Cardiac muscle cell (in vitro differentiated cells and primary cell): ENCODE results near the gene KCNRG. TPM values are rescaled to one million over a fixed set of nuclear protein-coding genes. Genes with fewer than 3 reads are reported as not detected.
"Not testable (repeated sequence)": the region's sequence is repeated elsewhere in the genome, so short reads cannot be mapped to it uniquely, and the experiment has no call there.

Source experiments
- DNase-seq, 2 donors: peaks; one replicate each; pipeline versions ENCODE4 v3.0.0 to v3.0.0-alpha.2; 2010 to 2017; ENCODE audit warnings: low read depth in 1 of 2, low spot score in 1 of 2
- H3K27ac ChIP-seq: fragments of 200-600 bp; sonication (generic); 2 replicates; pipeline ENCODE4 v1.5.1; 2016
- H3K27me3 ChIP-seq: fragments of 200-600 bp; sonication (generic); 2 replicates; pipeline ENCODE4 v1.6.0; 2016; ENCODE audit warnings: control low read depth
- H3K36me3 ChIP-seq: fragments of 200-600 bp; sonication (generic); 2 replicates; pipeline ENCODE4 v1.5.1; 2016; ENCODE audit warnings: control low read depth
- H3K4me1 ChIP-seq: fragments of 200-600 bp; sonication (generic); 2 replicates; pipeline ENCODE4 v1.8.1; 2017; ENCODE audit warnings: low read depth, mild to moderate bottlenecking, mixed run types
- H3K4me3 ChIP-seq: fragments of 200-600 bp; sonication (generic); 2 replicates; pipeline ENCODE4 v1.5.1; 2016; ENCODE audit warnings: mild to moderate bottlenecking
- H3K9me3 ChIP-seq: fragments of 200-600 bp; sonication (generic); 2 replicates; pipeline ENCODE4 v1.5.1; 2017; ENCODE audit warnings: low read depth, mild to moderate bottlenecking, control low read depth
- polyA plus RNA-seq: library from polyadenylated mRNA; unstranded; fragments of >200 nt; fragmentation: Nextera tagmentation; extraction: Ambion mirVana; gene quantifications from 2 replicates; pipeline ENCODE4 v1.2.1, GENCODE V29; 2016
- total RNA-seq: library from RNA; depleted of rRNA; stranded (reverse); fragments of >200 nt; gene quantifications from 2 replicates; pipeline ENCODE4 v1.2.3, GENCODE V29; 2016
- TF ChIP-seq, protein P1 (sequence below): IDR thresholded peaks from 2 replicates; pipeline ENCODE4 v1.5.1; 2012; ENCODE audit warnings: low read depth, mild to moderate bottlenecking, low read length

The KCNRG gene
- total and polyA plus RNA-seq, 2 experiments from 2014 or later = 0.69 TPM; not detected in 1

DNA sequence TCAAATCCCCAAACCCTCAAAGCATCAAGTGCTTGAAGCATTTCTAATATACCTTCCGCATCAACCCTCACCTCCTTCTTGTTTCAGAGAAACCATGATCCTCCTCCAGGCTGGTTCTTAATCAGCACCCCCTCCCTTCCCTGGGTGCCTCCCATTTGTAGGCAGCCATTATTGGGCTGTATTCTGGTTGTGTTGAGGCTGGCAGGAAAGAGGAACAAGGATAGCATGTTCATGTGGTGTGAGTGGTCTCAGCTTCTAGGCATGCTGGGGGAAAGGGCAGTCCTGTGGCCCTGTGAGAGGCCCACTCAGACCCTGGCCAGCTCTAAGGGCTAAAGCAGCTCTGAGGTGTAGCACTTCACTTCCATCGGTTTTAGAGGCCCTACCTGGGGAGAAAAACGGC is 37.3 kb upstream of the KCNRG start:
- Histone ChIP-seq H3K27me3 (no peaks in the 10 kb centered on the region), H3K36me3 (no peaks in the 10 kb centered on the region), H3K27ac (no peak overlapping the region), H3K4me1 (no peaks in the 10 kb centered on the region), H3K9me3 (no peaks in the 10 kb centered on the region), H3K4me3 (no peak overlapping the region)
- DNase-seq = no peak
- TF ChIP-seq, protein P1, sequence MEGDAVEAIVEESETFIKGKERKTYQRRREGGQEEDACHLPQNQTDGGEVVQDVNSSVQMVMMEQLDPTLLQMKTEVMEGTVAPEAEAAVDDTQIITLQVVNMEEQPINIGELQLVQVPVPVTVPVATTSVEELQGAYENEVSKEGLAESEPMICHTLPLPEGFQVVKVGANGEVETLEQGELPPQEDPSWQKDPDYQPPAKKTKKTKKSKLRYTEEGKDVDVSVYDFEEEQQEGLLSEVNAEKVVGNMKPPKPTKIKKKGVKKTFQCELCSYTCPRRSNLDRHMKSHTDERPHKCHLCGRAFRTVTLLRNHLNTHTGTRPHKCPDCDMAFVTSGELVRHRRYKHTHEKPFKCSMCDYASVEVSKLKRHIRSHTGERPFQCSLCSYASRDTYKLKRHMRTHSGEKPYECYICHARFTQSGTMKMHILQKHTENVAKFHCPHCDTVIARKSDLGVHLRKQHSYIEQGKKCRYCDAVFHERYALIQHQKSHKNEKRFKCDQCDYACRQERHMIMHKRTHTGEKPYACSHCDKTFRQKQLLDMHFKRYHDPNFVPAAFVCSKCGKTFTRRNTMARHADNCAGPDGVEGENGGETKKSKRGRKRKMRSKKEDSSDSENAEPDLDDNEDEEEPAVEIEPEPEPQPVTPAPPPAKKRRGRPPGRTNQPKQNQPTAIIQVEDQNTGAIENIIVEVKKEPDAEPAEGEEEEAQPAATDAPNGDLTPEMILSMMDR = no peak

DNA sequence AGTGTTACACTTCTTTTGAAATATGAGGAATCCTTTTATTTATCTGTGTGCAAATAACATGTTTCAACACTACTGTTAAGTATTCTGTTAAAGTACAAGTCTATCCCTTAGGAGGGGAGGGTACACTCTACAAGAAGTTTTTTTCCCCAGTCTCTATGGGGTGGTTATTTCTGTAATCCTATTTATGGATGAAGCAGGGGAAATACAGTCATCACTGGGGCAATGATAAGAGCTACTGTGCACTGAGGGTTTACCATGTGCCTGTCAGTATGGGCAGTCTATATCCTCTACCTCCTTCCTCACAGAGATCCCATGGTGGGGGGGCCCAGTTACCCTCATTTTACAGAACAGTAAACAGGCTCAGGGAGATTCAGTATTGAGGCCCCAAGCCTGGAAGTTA is 35.0 kb upstream of the KCNRG start:
- H3K36me3 ChIP-seq = no peaks in the 10 kb centered on the region
- H3K4me3 ChIP-seq = no peak overlapping the region
- H3K9me3 ChIP-seq = no peaks in the 10 kb centered on the region
- TF ChIP-seq, protein P1 = no peak
- H3K27me3 ChIP-seq = no peaks in the 10 kb centered on the region
- H3K27ac ChIP-seq = no peak overlapping the region
- no peaks in the 10 kb centered on the region for H3K4me1 ChIP-seq
- peak in 1 of 2 donors; percentile 14 for DNase-seq

DNA sequence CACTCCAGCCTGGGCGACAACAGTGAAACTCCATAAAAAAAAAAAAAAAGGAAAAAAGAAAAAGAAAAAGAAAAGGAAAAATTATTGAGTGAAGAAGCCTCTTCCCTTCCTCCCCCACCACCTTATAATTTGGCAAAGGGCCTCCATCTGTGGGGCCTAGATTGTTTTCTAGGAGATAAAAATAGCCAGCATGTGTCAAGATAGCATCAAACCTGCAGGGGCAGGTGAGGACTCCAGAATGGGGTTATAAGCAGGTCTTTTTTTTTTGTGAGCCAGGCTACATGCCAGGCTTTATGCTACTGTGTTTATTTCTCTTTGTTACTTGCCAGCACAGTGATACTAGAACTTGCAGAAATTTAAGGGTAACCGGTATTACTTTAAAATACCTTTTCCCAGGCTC is 30.1 kb upstream of the KCNRG start:
- Histone ChIP-seq H3K4me3 (no peak overlapping the region), H3K27me3 (no peaks in the 10 kb centered on the region), H3K4me1 (no peaks in the 10 kb centered on the region), H3K27ac (no peak overlapping the region), H3K36me3 (no peaks in the 10 kb centered on the region), H3K9me3 (no peaks in the 10 kb centered on the region)
- TF ChIP-seq, protein P1 = no peak
- DNase-seq = no peak

DNA sequence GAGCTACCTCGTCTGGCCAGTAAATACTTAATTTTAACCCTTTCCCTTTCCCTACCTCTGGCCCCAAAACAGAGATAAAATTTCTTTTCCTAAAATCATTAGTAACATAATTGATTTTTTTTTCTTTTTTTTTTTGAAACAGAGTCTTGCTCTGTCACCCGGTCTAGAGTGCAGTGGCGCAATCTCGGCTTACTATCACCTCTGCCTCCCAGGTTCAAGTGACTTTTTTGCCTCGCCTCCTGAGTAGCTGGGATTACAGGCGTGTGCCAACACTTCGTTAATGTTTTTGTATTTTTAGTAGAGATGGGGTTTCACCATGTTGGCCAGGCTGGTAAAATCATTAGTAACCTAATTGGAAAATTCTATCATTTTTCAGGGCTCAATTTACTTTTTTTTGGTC is 28.8 kb upstream of the KCNRG start:
- H3K27ac ChIP-seq = no peak overlapping the region
- TF ChIP-seq, protein P1 = no peak
- H3K27me3 ChIP-seq = no peaks in the 10 kb centered on the region
- no peak for DNase-seq
- H3K9me3 ChIP-seq = no peaks in the 10 kb centered on the region
- H3K36me3 ChIP-seq = no peaks in the 10 kb centered on the region
- H3K4me1 ChIP-seq = no peaks in the 10 kb centered on the region
- H3K4me3 ChIP-seq = no peak overlapping the region

DNA sequence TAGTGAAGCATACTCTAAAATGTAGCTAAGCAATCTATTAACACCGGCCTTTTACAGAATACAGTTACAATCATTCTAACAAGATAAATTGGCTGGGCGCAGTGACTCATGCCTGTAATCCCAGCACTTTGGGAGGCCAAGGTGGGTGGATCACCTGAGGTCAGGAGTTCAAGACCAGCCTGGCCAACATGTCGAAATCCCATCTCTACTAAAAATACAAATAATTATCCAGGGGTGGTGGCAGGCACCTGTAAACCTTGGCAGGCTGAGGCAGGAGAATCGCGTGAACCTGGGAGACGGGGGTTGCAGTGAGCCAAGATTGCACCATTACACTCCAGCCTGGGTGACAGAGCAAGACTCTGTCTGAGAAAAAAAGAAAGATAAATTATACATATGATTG is 24.6 kb upstream of the KCNRG start:
- H3K4me1 ChIP-seq, H3K27me3 ChIP-seq, H3K9me3 ChIP-seq, DNase-seq, H3K4me3 ChIP-seq, H3K27ac ChIP-seq, H3K36me3 ChIP-seq: not testable (repeated sequence)

DNA sequence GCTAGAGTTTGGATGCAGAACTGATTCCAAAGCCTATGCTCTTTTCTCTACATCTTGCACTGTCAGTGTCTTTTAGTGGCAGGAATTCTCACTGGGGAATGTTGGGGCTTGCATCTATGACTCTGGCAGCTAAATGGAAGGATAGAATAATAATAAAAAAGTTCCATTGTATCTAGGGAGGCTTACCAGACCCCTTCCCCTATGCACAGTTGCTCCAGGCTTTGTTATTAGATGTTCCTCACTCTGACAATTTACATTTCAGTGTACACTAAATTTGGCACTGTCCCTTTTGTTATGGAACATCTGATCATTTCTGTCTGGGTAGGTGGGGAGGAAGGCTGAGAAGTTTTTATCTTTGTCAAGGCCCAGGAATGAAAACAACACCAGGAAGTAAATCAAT is 22.1 kb upstream of the KCNRG start:
- no peaks in the 10 kb centered on the region for H3K27me3 ChIP-seq
- no peak overlapping the region for H3K27ac ChIP-seq
- H3K4me3 ChIP-seq = no peak overlapping the region
- H3K4me1 ChIP-seq = peaks cover 4% of the 10 kb centered on the region
- TF ChIP-seq, protein P1 = no peak
- DNase-seq = no peak
- no peaks in the 10 kb centered on the region for H3K36me3 ChIP-seq
- no peaks in the 10 kb centered on the region for H3K9me3 ChIP-seq
